LNCaP clone FGC (cell line): ENCODE results near the gene PLA2G4F.

ENCODE experiments used
- DNase-seq: peaks from one replicate; pipeline ENCODE4 v3.0.0-alpha.2; 2011; ENCODE audit warnings: low read depth
- H3K4me3 ChIP-seq: 2 replicates; pipeline ENCODE4 v1.5.1; 2011; ENCODE audit warnings: mild to moderate bottlenecking, low read depth, low read length, control low read depth
- CTCF ChIP-seq: IDR thresholded peaks from 2 replicates; pipeline ENCODE4 v1.5.1; 2012; ENCODE audit warnings: mild to moderate bottlenecking; ENCODE audit not compliant: control insufficient read depth, insufficient read depth; ENCODE audit errors: extremely low read depth

PLA2G4F gene

GRCh38 chr15:42157981-42158765 lies 1.7 kb upstream of the PLA2G4F start:
- no peak overlapping the region for H3K4me3 ChIP-seq
- TF ChIP-seq CTCF, result no peak
- DNase-seq, result no peak

GRCh38 chr15:42157381-42157780 lies 945 bp upstream of the PLA2G4F start:
- no peak for DNase-seq
- no peak for TF ChIP-seq CTCF
- H3K4me3 ChIP-seq, result no peak overlapping the region

- peak overlapping the region; percentile 57 for H3K4me3 ChIP-seq
- no peak for TF ChIP-seq CTCF
- DNase-seq, result peak; percentile 66
Observed at GRCh38 chr15:42155546-42156242, 742 bp downstream of the PLA2G4F start.

DNA sequence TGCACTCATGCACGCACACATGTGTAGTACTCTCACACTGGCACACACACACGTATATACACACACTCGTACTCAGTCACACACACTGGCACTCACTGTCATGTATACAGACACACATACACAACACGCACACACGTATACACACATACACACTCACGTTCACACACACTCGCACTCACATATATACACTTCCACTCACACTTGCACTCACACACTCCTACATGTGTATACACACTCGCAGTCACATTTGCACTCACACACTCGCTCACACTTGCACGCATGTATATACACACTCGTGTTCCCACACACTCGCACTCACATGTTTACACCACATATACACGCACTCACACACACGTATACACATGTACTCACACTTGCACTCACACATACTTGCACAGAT lies 1.5 kb downstream of the PLA2G4F start:
- TF ChIP-seq CTCF, result no peak
- H3K4me3 ChIP-seq, result peak overlapping the region; percentile 57
- DNase-seq, result no peak

DNA sequence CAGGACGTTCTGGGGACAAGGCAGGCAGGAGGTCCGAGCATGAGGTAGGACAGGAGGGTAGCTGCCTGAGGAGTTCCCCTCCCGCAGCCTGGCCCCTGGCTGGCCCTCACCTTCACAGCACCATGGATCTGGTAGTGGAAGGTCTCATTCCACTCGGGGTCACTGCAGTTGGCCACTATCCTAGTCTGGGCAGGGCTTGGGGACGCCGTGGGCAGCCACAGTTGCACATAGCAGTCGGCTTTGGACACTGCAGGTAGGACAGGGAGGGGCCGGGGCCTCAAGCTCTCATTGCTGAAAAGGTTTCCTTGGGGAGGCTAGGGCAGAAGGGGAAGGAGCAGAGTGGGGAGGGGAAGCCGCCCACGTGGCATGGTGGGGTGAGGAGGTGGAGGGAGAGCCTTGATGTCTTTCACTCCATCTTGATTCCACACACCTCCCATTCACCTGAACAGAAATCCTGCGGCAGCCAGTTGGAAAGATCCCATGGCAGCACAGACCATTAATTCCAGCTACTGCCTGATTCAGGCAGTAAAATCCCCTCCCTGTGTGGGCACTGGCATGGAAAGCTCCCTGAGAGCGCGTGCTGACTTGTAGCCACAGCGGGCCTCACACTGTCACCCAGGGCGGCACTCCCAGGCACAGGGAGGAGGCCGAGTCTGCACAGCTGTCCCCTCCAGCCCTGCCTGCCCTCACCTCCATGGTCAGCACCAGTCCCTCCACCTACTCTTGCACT lies 2.1 kb downstream of the PLA2G4F start:
- TF ChIP-seq CTCF, result no peak
- no peak for DNase-seq
- no peak overlapping the region for H3K4me3 ChIP-seq

DNA sequence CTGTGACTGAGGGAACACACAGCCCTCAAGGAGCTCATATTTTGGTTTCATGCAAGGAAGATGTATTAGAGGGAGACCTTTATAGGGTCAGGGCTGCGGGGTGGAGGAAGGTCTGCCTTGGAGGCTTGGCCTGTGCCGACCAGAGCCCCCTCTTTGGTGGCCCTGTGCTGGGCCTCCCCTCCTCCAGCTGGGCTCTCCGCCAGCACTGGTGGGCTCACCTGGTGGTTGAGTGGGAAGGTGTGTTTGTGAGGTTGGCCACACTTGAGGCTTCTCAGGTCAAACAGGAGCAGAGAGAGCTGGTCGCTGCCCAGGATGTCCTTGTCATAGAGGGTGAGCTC lies 2.6 kb downstream of the PLA2G4F start:
- no peak for TF ChIP-seq CTCF
- DNase-seq, result no peak
- H3K4me3 ChIP-seq, result no peak overlapping the region
